H7 (cell line): ENCODE measurements around the gene CALCR. TPM values are rescaled to one million over a fixed set of nuclear protein-coding genes. Genes with fewer than 3 reads are reported as not detected.
"Not testable (repeated sequence)": the region's sequence is repeated elsewhere in the genome, so short reads cannot be mapped to it uniquely, and the experiment has no call there.

Experiments used
- DNase-seq: peaks from one replicate; pipeline ENCODE4 v3.0.0; 2012
- H3K27me3 ChIP-seq: 2 replicates; pipeline ENCODE4 v1.6.0; 2011; ENCODE audit warnings: mild to moderate bottlenecking, low read length; ENCODE audit not compliant: control insufficient read depth, insufficient read depth
- H3K36me3 ChIP-seq: replicated peaks from 2 replicates; pipeline ENCODE4 v1.5.1; 2011; ENCODE audit warnings: low read length; ENCODE audit not compliant: control insufficient read depth, insufficient read depth
- H3K4me3 ChIP-seq: 2 replicates; pipeline ENCODE4 v1.5.1; 2011; ENCODE audit warnings: low read depth, mild to moderate bottlenecking, control low read depth, low read length, moderate library complexity; ENCODE audit not compliant: insufficient read depth
- total RNA-seq: library from RNA; depleted of rRNA; stranded (reverse); fragments of >200 nt; shearing (Covaris generic); gene quantifications from 2 replicates; pipeline ENCODE4 v1.2.3, GENCODE V29; 2014

CALCR gene
- total RNA-seq, 1 experiment from 2014 or later, result 4.0 TPM

GRCh38 chr7:93538061-93538460 is 36.5 kb downstream of the CALCR start:
- Histone ChIP-seq H3K36me3 (no peaks in the 10 kb centered on the region), H3K27me3 (no peaks in the 10 kb centered on the region), H3K4me3 (no peak overlapping the region)
- DNase-seq, result no peak

DNA sequence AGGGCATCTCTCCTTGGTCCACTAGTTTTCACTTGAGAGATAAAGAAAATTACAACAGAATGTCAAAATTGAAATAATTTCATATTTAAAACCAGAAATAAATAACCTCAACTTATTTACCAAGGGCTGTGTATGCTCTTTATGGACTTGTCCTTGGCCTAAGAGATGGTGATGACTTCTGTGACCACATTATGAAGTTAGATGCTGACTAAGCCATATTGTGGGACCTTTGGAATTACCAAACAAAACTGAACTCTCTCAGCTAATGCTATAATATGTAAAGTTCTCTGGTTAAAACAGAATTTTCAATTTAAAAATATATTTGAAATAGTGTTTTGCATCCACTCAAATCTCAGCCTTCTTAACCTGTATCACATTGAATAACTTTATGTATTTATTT is 38.9 kb downstream of the CALCR start:
- Histone ChIP-seq H3K4me3 (no peak overlapping the region), H3K36me3 (no peaks in the 10 kb centered on the region), H3K27me3 (no peaks in the 10 kb centered on the region)
- no peak for DNase-seq

DNA sequence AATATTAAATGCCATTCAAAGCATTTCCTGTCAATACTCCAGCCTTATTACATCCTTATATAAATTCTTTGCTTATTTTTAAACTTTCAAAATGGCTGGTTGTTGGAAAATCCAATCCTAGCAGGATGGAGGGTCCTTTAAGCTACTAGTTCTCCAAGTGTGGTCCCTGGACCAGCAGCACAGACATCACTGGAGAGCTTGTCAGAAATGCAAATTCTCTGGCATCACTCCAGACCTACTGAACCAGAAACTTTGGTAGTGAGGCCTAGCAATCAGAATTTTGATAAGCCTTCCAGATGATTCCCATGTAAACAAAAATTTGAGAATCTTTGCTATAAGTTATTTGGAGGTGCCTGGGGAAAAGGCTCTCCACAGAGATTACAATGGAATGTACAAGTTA is 43.8 kb downstream of the CALCR start:
- H3K27me3 ChIP-seq, result no peaks in the 10 kb centered on the region
- H3K4me3 ChIP-seq, result no peak overlapping the region
- DNase-seq, result no peak
- H3K36me3 ChIP-seq, result no peaks in the 10 kb centered on the region

DNA sequence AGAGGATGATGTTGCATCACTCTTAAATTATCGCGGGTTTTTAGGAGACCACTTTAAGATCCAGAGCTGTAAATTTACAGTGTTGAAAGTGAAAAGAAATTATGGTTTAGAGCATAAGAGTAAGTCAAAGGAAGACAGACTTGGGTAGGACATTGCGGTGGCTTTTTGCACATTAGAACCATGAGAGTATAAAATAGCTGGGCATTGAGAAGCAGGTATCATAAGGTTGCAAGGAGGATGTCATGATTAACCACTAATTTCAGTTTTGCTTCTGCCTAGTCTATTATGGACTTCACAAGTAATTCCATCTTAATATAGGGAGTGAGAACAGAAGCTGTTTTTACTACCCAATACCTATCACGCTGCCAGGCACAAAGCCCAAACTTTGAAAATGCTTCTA is 57.7 kb downstream of the CALCR start:
- H3K36me3 ChIP-seq, result no peaks in the 10 kb centered on the region
- no peak overlapping the region for H3K4me3 ChIP-seq
- no peak for DNase-seq
- no peaks in the 10 kb centered on the region for H3K27me3 ChIP-seq

- no peak for DNase-seq
- H3K4me3 ChIP-seq, result no peak overlapping the region
- no peaks in the 10 kb centered on the region for H3K36me3 ChIP-seq
- no peaks in the 10 kb centered on the region for H3K27me3 ChIP-seq
These were observed 59.4 kb downstream of the CALCR start for GRCh38 chr7:93515144-93515543.

DNA sequence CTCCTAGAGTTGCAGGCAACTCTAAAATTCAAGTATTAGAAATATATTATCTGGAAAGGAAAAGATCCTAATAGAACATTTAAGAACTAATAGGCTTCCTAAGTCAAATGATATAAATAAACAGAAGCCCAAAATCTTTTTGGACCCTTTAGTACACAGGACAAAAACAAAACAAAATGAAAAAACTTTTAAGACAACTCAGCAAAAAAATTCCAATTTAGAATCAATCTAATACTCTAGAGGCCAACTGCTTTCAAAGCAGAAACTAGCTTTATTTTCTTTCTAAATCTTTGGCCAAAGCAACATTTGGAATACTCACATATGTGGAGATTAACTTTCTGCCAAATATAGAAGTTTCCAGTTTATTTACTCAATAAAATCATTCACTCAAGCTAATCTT is 65.2 kb downstream of the CALCR start:
- Histone ChIP-seq H3K36me3 (no peaks in the 10 kb centered on the region), H3K27me3 (no peaks in the 10 kb centered on the region), H3K4me3 (no peak overlapping the region)
- no peak for DNase-seq

- no peak for DNase-seq
These were observed 71.4 kb downstream of the CALCR start for GRCh38 chr7:93503088-93503487.

GRCh38 chr7:93491860-93492259 is 82.7 kb downstream of the CALCR start:
- not testable (repeated sequence) for H3K27me3 ChIP-seq, DNase-seq, H3K36me3 ChIP-seq, H3K4me3 ChIP-seq

More at GRCh38 chr7:93503088-93503487, 71.4 kb downstream of the CALCR start:
- Histone ChIP-seq H3K27me3 (no peaks in the 10 kb centered on the region), H3K4me3 (no peak overlapping the region), H3K36me3 (no peaks in the 10 kb centered on the region)

DNA sequence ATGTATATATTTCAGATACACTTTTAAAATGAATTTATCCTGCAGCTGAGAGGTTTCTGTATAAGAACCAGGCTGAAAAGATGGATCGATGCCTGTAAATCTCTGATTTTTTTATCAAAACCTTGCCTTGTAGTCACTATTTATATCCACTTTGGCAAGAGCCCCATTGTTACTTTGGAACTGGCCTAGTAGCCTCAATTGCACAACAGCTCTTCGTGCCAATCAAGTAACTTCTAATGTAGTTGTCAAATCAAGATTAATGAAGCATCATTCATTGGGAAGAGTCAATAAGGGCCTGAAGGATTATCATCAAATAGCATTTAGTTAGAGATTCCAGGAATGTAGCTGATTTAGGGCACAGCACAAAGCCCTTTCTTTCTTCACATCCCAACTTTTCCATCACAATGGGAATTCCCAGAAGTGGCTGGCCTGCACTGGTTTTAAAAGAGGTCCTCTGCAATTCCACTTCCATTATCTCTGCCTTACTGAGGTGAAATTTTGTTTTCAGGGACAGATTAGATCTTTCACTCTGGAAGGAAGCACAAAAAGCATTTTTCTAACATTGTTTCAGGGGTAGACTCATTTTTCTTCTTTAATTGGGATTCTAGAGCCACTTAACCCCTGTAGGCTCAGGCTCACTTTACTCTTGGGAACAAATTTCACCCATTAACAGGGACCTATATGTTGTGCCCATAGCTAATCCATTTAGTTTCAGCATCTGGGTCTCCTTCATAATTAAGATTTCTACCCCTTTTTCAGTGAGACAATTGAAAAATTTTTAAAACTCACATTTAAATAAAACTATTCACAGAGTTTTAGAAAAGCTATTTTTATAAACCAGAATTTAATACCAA is 97.8 kb downstream of the CALCR start:
- no peak overlapping the region for H3K4me3 ChIP-seq
- peak; percentile 3 for DNase-seq

DNA sequence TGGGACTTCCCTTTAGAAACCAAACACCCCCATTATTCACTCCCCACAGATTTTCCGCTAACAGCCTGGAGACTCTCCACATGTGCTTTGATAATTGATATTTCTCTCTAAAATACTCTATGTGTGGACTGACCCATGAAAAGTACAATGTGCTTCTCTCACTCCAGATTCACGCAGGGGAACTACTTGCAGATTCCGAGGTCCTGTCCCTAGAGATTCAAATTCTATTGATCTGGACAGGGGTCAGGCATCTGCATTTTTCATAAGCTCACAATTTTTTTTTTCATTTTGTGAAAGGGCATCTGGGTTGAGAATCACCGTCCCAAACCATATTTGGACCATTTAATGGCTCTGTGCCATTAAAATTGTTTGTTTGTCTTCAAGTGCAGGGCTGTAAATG is 98.7 kb downstream of the CALCR start:
- no peaks in the 10 kb centered on the region for H3K36me3 ChIP-seq
- no peak for DNase-seq
- H3K4me3 ChIP-seq, result no peak overlapping the region
- H3K27me3 ChIP-seq, result no peaks in the 10 kb centered on the region

More for the DNA sequence above, 97.8 kb downstream of the CALCR start:
- Histone ChIP-seq H3K36me3 (no peaks in the 10 kb centered on the region), H3K27me3 (no peaks in the 10 kb centered on the region)

- no peaks in the 10 kb centered on the region for H3K36me3 ChIP-seq
- DNase-seq, result no peak
These were observed 103.1 kb downstream of the CALCR start for GRCh38 chr7:93471456-93471855.

GRCh38 chr7:93463764-93464163 is 110.8 kb downstream of the CALCR start:
- no peaks in the 10 kb centered on the region for H3K36me3 ChIP-seq
- DNase-seq, result no peak

More at GRCh38 chr7:93471456-93471855, 103.1 kb downstream of the CALCR start:
- H3K4me3 ChIP-seq, result no peak overlapping the region
- H3K27me3 ChIP-seq, result no peaks in the 10 kb centered on the region

GRCh38 chr7:93461350-93461749 is 113.2 kb downstream of the CALCR start:
- DNase-seq, result no peak
- H3K36me3 ChIP-seq, result no peaks in the 10 kb centered on the region
- no peak overlapping the region for H3K4me3 ChIP-seq
- no peaks in the 10 kb centered on the region for H3K27me3 ChIP-seq

More at GRCh38 chr7:93463764-93464163, 110.8 kb downstream of the CALCR start:
- H3K4me3 ChIP-seq, result no peak overlapping the region
- H3K27me3 ChIP-seq, result no peaks in the 10 kb centered on the region

DNA sequence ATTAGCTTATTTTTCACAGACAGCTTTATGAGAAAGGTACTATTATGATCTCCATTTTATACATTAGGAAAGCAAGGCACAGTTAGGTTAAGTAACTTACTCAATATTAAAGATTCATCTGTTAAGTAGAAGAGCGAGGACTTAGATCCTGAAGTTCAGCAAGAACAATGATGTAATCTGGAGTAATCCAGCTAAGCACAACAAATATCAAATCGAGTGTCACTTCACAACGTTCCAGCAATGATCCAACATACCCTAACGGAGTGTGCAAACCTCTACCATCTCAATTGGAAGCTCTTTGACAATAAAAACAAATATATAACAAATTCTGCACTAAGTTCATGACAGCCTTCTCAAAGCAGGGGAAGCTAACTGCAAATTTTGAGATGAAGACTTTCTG is 121.3 kb downstream of the CALCR start:
- Histone ChIP-seq H3K27me3 (no peaks in the 10 kb centered on the region), H3K4me3 (no peak overlapping the region), H3K36me3 (no peaks in the 10 kb centered on the region)
- no peak for DNase-seq

- no peak for DNase-seq
- Histone ChIP-seq H3K27me3 (no peaks in the 10 kb centered on the region), H3K4me3 (no peak overlapping the region), H3K36me3 (no peaks in the 10 kb centered on the region)
These were observed 126.3 kb downstream of the CALCR start for GRCh38 chr7:93448176-93448575.
